Epidermal melanocyte (primary cell): Measurements from ENCODE around the gene CENPO.
"Not testable (repeated sequence)": the region's sequence is repeated elsewhere in the genome, so short reads cannot be mapped to it uniquely, and the experiment has no call there.

ENCODE experiments used
- DNase-seq: peaks from one replicate; pipeline ENCODE4 v3.0.0; 2011; ENCODE audit warnings: low spot score; ENCODE audit not compliant: insufficient read length

The CENPO gene

DNA sequence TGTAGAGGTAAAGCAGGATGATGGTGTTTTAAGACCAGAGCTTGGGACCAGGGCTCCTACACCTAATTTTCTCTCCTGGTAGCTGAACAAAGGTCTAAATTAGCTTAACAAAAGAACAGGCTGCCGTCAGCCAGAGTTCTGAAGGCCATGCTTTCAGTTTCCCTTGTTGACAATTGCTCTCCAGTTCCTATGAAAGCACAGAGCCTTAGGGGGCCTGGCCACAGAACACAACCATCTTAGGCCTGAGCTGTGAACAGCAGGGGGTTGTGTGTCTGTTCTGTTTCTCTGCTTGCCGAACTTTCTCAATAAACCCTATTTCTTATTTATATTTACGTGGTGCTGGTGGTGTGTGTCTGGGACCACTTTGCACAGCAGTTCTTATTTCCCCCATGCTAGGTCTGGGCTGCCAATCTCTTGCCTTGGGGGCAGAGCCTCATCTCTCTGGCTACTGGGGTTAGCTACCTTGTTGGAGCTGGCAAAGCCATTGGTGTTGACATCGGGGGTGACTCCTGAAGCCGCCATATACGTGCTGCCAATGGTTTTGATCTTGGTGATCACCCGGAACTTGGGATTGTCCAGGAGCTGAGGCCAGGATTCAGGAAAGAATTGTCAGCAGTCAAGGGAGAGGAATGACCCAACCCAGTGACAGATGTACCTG lies 29.0 kb downstream of the CENPO start:
- DNase-seq: peak; percentile 60

DNA sequence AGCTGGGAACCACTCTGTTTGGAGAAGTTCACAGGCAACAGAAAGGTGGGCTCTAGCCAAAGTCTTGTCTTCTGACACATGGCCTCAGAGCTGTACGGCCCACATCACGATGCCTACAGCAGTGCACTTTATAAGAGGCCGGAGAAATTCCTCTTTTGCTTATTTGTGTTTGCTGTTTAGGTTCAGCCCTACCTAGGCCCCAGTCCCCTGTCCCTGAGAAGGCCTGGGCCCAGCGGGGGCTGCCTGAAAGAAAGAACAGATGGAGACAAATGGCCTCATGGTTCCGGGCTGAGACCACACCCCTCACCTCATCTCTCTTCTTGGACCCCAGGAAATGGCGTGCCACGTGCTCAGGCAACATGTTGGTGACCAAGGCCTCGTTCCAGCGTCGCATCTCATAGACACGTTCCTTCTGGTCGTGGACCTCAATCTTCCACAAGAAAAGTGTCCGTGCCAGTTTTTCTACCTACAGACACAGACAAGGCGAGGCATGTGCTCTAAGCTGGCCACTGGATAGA lies 30.9 kb downstream of the CENPO start:
- no peak for DNase-seq

GRCh38 chr2:24824966-24825882 lies 32.0 kb downstream of the CENPO start:
- no peak for DNase-seq

DNA sequence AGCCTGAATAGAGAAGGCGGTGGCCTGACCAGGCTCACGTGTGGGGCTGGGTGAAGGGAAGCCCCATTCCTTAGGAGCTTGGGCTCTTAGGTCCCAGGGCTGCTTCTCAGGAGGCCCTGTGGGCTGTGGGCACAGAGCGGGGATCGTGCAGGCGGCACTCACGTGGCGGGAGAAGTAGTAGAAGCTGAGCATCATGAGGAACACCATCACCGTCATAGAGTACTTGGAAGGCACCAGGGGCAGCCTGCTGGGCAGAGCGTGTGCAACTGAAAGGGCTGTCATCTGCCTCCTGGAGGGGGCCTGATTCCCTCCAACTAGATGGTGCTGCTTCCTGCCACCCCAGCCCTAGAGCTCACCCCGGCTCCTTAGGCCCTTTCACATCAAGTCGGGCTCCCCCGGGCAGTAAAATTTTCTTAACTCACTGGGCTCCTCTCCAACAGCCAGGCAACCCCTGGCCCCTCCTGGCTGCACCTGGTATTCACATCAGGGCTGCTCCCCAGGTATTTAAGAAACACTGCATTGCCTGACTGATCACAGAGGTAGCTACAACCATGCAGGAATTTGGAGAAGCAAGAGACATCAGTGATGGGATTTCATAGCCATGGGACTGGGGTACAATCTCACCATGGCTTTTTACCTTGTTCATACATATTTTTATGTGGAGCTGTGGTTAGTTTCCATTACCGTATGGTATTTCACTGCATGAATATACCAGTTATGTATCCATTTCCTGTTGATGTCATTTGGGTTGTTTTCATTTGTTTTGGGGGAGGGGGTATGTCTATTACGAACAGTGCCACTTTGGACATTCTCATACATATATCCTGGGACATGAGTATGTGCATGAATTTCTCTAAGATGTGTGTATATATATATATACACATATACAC lies 32.9 kb downstream of the CENPO start:
- DNase-seq: no peak

DNA sequence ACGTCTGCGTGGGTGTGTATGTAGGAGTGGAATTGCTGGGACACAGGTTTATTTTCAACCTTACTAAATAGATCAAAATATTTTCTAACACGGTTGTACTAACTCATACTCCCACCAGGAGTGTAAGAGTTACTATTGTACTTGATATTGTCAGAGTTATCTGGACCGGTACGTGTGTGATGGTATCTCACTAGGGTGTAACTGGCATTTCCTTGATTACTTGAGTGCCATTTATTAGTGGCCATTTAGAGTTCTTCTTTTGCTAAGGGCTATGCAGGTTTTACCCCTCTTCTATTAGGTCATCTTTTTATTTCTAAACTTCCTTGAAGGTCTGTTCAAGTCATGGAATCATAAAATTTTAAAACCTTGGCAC lies 33.5 kb downstream of the CENPO start:
- no peak for DNase-seq

GRCh38 chr2:24827321-24828237 lies 34.4 kb downstream of the CENPO start:
- peak; percentile 98 for DNase-seq

DNA sequence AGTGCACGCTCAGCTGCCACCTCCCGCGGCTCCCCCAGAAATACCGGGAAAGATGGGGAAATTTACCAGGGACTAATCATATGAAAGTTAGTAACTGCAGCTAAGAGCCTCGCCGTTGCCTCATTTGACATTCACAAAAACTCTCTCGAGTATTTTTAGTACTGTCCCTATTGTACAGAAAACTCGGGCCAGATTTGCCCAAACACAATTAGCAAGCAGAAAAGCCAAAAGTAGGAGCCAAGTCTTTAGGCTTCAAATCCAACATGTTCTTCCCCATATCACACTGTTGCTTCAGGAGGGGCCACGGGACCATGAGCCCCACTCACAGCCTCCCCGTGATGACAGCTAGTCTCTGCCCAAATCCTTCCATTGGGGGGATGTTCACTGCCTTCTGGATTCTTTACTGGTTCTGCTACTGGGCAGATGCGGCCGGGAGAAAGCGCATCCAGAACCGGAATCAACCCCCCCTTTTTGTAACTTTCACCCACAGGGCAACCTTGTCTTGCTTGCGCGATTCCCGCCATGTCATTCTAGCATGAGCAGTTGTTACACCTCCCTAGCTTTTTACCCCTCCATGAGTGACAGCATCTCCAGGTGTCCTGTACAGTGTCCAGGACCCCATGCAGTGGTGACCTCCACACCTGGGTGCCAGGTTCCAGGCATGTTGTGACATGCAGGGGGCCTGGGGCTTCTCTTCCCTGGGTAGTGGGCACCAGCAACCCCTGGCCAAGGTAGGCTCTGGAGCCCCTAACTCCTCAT lies 35.2 kb downstream of the CENPO start:
- DNase-seq: no peak

- no peak for DNase-seq
These were observed 37.1 kb downstream of the CENPO start for GRCh38 chr2:24830351-24830750.

DNA sequence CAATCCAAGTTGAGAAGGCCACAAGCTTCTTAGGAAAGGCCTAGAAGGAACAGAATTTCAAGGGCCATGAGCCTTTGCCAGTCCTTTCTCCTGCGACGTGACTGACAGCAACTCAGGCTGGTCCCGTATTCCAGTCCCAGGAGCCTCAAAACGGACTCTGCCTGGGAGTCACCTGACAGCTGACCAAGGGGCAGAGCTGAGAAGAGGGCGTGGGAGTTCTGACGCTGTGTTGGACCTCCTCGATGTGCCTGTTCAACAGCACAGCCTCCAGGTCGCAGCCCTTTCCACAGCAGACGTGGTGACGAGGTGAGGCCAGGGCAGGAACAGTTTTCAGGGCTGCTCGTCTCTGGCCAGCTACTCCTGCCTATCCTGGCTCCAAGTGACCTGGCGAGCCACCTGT lies 37.6 kb downstream of the CENPO start:
- DNase-seq: no peak

- DNase-seq: no peak
These were observed 38.2 kb downstream of the CENPO start for GRCh38 chr2:24831221-24832072.

- DNase-seq: no peak
These were observed 38.8 kb downstream of the CENPO start for GRCh38 chr2:24832073-24832461.

DNA sequence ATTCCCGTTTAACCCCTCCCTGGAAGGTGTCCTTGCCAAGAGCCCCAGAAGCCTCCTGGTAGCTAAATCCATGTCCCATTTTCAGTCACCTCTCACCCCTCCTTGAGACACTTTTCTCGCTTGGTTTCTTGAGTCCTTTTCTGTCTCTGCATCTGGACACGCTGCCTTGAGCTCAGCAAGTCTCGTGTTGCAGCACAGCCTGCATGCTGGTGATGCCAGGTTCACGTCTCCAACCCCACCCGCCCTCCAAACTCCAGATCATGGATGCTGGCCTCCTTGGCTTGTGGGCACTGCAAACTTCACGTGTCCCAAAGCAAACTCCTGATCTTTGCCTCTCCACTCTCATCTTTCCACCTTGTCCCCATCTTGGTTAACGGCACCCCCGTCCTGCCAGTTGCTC lies 39.3 kb downstream of the CENPO start:
- DNase-seq: no peak

DNA sequence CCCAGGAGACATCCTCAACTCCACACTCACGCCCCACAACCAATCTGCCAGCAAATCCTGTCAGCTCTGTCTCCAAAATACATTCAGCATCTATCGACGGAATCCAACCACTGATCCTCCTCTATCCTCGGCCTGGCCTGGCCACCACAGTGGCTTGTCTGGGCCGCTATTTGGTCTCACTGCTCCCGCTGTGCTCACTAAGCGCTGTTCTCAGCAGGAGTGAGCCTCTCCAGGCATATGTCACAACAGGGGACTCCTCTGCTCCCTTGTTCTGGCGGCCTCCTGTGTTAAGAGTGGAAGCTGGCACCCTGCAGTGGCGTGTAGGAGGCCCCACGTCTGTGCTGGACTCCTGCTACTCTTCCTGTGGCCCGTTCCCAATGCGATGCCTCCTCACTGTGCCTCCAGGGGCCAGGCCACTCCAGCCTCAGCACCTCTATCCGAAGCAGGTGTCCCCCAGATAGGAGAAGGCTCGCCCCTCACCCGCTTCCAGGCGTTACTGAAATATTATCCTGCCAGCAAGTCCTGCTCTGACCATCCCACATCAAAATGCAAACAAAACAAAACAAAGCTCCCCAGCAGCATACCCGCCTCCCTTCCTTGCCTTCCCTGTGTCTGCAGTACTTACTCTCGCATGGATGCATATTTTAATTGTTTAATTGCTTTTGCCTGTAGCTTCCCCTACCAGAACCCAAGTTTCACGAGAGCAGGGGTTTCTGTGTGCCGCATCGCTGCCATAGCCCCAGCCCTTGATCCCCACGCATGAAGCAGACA lies 39.9 kb downstream of the CENPO start:
- DNase-seq: no peak

DNA sequence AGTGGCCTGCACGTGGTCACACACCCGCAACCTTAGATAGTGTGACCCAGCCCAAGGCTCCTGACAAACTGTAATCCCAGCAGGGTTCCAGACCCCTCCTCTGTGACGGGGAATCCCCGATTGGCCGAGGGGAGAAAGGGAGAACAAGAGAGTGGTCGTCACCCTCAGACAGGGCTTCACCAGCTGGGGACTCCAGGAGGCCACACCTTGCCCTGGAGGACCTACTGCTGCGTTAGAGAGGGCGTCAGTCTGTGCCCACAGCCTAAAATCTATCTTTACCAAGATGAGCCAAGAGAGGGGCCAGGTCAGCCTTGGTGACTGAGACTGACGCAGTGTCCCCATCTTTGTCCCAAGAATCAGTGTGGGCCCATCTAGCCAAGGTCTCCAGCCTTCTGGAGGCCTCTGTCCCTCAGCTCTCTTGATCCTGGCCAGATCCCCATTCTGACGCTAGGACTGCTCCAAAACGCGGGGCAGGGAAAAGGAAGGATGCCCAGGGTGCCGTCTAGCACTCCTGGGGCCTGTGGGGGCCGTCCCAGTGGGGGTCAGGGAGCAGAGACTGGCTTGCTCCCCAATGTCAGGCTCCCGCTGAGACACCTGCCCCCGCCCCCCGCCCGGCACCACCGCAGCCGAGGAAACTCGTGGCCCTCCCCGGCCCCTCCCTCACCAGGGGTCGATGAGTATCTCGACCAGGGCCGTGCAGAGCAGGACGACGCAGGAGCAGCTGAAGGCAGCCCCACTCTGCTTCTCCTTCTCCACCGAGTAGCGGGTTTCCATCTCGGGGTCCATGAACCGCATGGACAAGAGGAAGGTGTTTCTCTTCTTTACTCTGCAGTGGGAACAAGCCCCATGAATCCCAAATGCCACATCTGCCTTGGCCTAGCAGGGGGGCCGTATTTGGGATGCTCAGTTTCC lies 40.9 kb downstream of the CENPO start:
- no peak for DNase-seq

DNA sequence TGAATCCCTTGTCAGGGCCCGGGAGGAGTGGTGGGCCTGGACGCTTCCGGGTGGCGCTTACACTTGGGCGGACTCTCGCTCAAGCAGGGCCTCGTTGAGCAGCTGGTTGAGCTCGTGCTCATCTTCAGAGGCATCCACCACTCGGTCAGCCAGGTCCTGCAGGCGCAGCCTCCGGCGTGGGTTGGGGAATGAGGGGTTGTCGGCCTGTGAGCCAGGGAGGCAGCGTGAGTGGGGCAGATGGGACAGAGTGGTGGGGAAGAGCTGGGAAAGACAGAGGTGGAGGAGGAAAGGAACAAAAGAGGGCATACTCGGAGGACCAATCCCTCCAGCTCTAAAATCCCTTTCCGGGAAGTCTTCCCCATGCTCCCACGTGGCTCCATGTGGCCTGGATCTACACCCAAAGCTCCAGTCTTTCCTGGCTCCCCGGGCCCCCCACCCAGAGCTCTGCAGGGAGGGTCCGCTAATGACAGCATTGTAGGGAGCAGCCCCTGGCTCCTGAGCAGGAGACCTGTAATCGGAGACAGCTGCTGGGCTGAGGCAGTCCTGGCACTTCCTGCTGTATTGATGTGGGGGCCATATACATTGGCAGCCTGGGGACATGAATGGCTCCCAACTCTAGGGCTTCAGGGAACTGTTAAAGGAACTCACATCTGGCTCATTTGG lies 41.6 kb downstream of the CENPO start:
- DNase-seq: no peak

DNA sequence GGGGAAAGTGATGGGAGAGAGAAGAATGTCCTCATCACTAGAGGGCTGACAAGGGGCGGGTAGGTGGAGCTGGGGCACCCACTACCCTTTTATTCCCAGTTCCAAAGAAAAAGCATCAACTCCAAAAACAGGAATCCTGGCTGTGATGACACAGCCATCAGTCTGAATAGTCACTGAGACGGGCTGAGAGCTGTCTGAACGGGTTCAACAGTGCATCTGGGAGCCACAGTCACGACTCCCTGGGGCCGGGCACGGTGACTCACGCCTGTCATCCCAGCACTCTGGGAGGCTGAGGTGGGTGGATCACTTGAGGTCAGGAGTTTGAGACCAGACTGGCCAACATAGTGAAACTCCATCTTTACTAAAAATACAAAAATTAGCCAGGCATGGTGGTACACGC lies 42.2 kb downstream of the CENPO start:
- DNase-seq: not testable (repeated sequence)

DNA sequence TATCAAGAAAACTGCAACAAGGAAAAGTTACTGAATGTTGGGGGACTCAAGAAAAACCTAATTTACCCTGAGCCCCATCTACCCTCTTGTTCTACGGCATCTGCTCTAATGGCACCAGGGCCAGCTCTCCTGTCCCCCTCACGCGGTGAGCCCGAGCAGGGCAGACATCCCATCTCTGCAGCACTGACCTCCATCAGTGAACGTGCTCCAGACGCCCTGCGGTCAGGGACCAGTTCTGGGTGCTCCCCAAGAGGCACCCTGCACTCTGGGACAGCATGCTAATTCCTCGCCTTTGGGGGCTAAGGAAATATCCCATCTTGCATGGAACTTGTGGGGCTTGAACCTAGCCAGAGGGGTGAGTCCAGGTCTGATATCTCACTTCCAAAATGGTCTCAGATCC lies 43.0 kb downstream of the CENPO start:
- no peak for DNase-seq
